Measurements from ENCODE around the gene GHRL.

The GHRL gene

GRCh38 chr3:10238345-10239183, 54.2 kb downstream of the GHRL start:
- DNase-seq = no peak
